Activated CD8-positive, alpha-beta T cell treated with anti-CD3 and anti-CD28 coated beads for 36 hours (primary cell): ENCODE data around the gene CNTD1. TPM values are rescaled to one million over a fixed set of nuclear protein-coding genes. Genes with fewer than 3 reads are reported as not detected.

Source experiments
- ATAC-seq: fragments of 200-7000 bp; cut with Tn5 transposase; one replicate; pipeline ENCODE4 v1.10.0; 2021; ENCODE audit warnings: mild to moderate bottlenecking, moderate library complexity
- CTCF ChIA-PET: fragments of 350-600 bp; sonication (Branson Sonifier 250); formaldehyde crosslinking; loops from one replicate; lab custom pipeline; 2021; ENCODE audit warnings: antibody characterized with exemption; lab: Charles Lee
- POLR2A ChIA-PET: fragments of 350-600 bp; sonication (Branson Sonifier 250); formaldehyde crosslinking; loops from one replicate; lab custom pipeline; 2021; ENCODE audit warnings: antibody characterized with exemption; lab: Charles Lee
- DNase-seq: peaks from one replicate; pipeline ENCODE4 v3.0.0-alpha.2; 2020
- H3K27ac Mint-ChIP-seq: one replicate; pipeline ENCODE4 v1.8.0; 2021; ENCODE audit warnings: mild to moderate bottlenecking, mixed read lengths
- H3K27me3 Mint-ChIP-seq: one replicate; pipeline ENCODE4 v1.8.0; 2021; ENCODE audit warnings: mixed read lengths
- H3K36me3 Mint-ChIP-seq: one replicate; pipeline ENCODE4 v1.8.0; 2021; ENCODE audit warnings: low read depth, mixed read lengths
- H3K4me1 Mint-ChIP-seq: one replicate; pipeline ENCODE4 v1.8.0; 2021; ENCODE audit warnings: low read depth, mixed read lengths
- H3K4me3 Mint-ChIP-seq: one replicate; pipeline ENCODE4 v1.8.0; 2021; ENCODE audit warnings: mild to moderate bottlenecking, moderate library complexity, mixed read lengths
- H3K9me3 Mint-ChIP-seq: one replicate; pipeline ENCODE4 v1.8.0; 2021; ENCODE audit warnings: mixed read lengths
- CTCF ChIP-seq: fragments of 200-600 bp; IDR thresholded peaks from one replicate; pipeline ENCODE4 v1.8.0; 2022; ENCODE audit warnings: antibody characterized with exemption, mild to moderate bottlenecking
- intact Hi-C: fragments of 100-400 bp; cut with micrococcal nuclease; formaldehyde crosslinking; loops from one replicate; pipeline ENCODE4 v1.10.0; 2022
- total RNA-seq, 2 experiments: library from RNA; stranded (reverse); gene quantifications; one replicate each; pipeline ENCODE4 v1.2.3, GENCODE V29; 2021

CNTD1 gene
- total RNA-seq, 2 experiments from 2014 or later, result 0.23 TPM; not detected in 1

- TF ChIP-seq CTCF, result no peak
- ATAC-seq (no peak), DNase-seq (no peak)
- Mint-ChIP-seq H3K4me3 (no peak overlapping the region), H3K9me3 (no peaks in the 10 kb centered on the region), H3K27me3 (no peaks in the 10 kb centered on the region), H3K27ac (no peak overlapping the region), H3K4me1 (peaks cover 21% of the 10 kb centered on the region), H3K36me3 (peaks cover 50% of the 10 kb centered on the region)
- POLR2A ChIA-PET, result interaction anchor here (0.9 to 2.1 kb wide), 4 partner anchors 9 to 156 kb away, joined by 3 to 9 read pairs (median 4); partner anchors contain the start of genes PSME3 and RPL27
- intact Hi-C loops, result loop anchor here (10.0 kb wide), 2 partner anchors 83 to 153 kb away; partner anchors contain the start of gene RPL27
- CTCF ChIA-PET, result interaction anchor here (1.0 to 2.8 kb wide), 6 partner anchors 8 to 155 kb away, joined by 3 to 13 read pairs (median 11); partner anchors contain the start of genes BECN1, PSME3 and RPL27
Measured at GRCh38 chr17:42841975-42842685, 43.5 kb downstream of the CNTD1 start.

GRCh38 chr17:42843358-42843934, 44.8 kb downstream of the CNTD1 start:
- Mint-ChIP-seq H3K27ac (no peak overlapping the region), H3K36me3 (peaks cover 40% of the 10 kb centered on the region), H3K27me3 (no peaks in the 10 kb centered on the region), H3K4me3 (no peak overlapping the region), H3K4me1 (peaks cover 21% of the 10 kb centered on the region), H3K9me3 (no peaks in the 10 kb centered on the region)
- peak; percentile 29 for ATAC-seq
- ChIA-PET CTCF (interaction anchor here (1.0 to 2.8 kb wide), 7 partner anchors 10 to 154 kb away, joined by 3 to 13 read pairs (median 10); partner anchors contain the start of genes PSME3 and RPL27), POLR2A (interaction anchor here (0.7 to 2.1 kb wide), 4 partner anchors 11 to 85 kb away, joined by 3 to 9 read pairs (median 4); partner anchors contain the start of gene PSME3)
- TF ChIP-seq CTCF, result no peak
- intact Hi-C loops, result loop anchor here (10.0 kb wide), 2 partner anchors 81 to 151 kb away; partner anchors contain the start of gene RPL27
- no peak for DNase-seq

GRCh38 chr17:42844271-42844670, 45.6 kb downstream of the CNTD1 start, which contains the start of gene AOC2:
Gene AOC2, plus strand, starts transcription at chr17:42844580. Its CDS starts 47 bp downstream, at chr17:42844627.
- Mint-ChIP-seq H3K27me3 (no peaks in the 10 kb centered on the region), H3K9me3 (no peaks in the 10 kb centered on the region), H3K27ac (no peak within 1 kb of the TSS), H3K4me1 (peaks cover 17% of the 10 kb centered on the region), H3K36me3 (peaks cover 32% of the 10 kb centered on the region), H3K4me3 (no peak within 1 kb of the TSS)
- intact Hi-C loops, result loop anchor here (10.0 kb wide), 2 partner anchors 81 to 151 kb away; partner anchors contain the start of gene RPL27
- CTCF ChIA-PET, result interaction anchor here (1.0 to 2.8 kb wide), 8 partner anchors 11 to 153 kb away, joined by 3 to 13 read pairs (median 6); partner anchors contain the start of genes BECN1, PSME3 and RPL27
- POLR2A ChIA-PET, result interaction anchor here (0.9 to 2.9 kb wide), 4 partner anchors 11 to 85 kb away, joined by 3 to 27 read pairs (median 4); partner anchors contain the start of gene PSME3
- TF ChIP-seq CTCF, result no peak
- ATAC-seq, result no peak
- no peak for DNase-seq

- no peak overlapping the region for H3K27ac Mint-ChIP-seq
- intact Hi-C loops, result loop anchor here (10.0 kb wide), 2 partner anchors 80 to 150 kb away; partner anchors contain the start of gene RPL27
- H3K4me1 Mint-ChIP-seq, result peaks cover 17% of the 10 kb centered on the region
- POLR2A ChIA-PET, result interaction anchor here (1.2 to 2.9 kb wide), 10 partner anchors 8 to 153 kb away, joined by 3 to 27 read pairs (median 4); partner anchors contain the start of genes PSME3 and RPL27
- TF ChIP-seq CTCF, result no peak
- CTCF ChIA-PET, result interaction anchor here (1.0 to 1.7 kb wide), 6 partner anchors 21 to 153 kb away, joined by 3 to 6 read pairs (median 4); partner anchors contain the start of genes BECN1 and RPL27
- H3K27me3 Mint-ChIP-seq, result no peaks in the 10 kb centered on the region
- H3K4me3 Mint-ChIP-seq, result no peak overlapping the region
- no peaks in the 10 kb centered on the region for H3K9me3 Mint-ChIP-seq
- DNase-seq (no peak), ATAC-seq (no peak)
- peaks cover 28% of the 10 kb centered on the region for H3K36me3 Mint-ChIP-seq
Measured at GRCh38 chr17:42844761-42845555, 46.3 kb downstream of the CNTD1 start.
